ENCODE measurements around the gene CCM2L. TPM values are rescaled to one million over a fixed set of nuclear protein-coding genes. Genes with fewer than 3 reads are reported as not detected.

CCM2L gene
- total and polyA plus RNA-seq, 2 donors (not counting 3 experiments of a cell fraction or from before 2014, with no cell fraction given): 10.8 to 13.4 TPM

DNA sequence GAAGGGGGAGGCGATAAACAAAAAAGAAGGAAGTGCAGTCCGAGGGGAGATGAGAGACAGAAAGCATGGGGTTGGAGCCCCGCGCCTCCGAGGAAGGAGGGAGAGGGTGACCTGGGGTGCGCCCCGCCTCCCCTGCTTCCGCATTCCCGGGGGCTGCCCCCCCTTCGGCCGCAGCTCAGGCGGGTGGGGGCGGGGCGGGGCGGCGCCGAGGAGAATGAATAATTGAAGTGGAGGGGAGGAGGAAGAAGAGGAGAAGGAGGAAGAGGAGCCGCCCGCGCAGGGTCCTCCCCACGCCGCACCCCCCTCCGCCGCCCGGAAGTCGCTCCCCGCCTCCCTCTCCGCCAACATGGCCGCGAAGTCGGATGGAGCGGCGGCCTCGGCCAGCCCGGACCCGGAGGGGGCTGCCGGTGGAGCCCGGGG, 42.4 kb upstream of the CCM2L start, which contains the start of gene XKR7:
Gene XKR7, plus strand, starts transcription at position 322 of the 420 bp plus-strand sequence. Its CDS starts 25 bp downstream, at position 347.
- peaks cover 25 to 27% of the 10 kb centered on the region in 2 experiments for H3K27me3 ChIP-seq (ENCODE audit: control insufficient read depth in 2 of 2, insufficient read depth in 2 of 2, low read length in 2 of 2)
- H4K20me1 ChIP-seq (replicated peaks; ENCODE audit: control insufficient read depth, extremely low read depth, insufficient read depth, low read length): no peaks in the 10 kb centered on the region
- POLR2A ChIA-PET: no interaction called here
- H3K36me3 ChIP-seq (ENCODE audit: control insufficient read depth in 2 of 2, extremely low read depth in 1 of 2, insufficient read depth in 2 of 2, low read length in 2 of 2): no peaks in the 10 kb centered on the region
- no peak within 1 kb of the TSS for H3K4me3 ChIP-seq (replicated peaks in 1 of 3; ENCODE audit: insufficient read depth in 1 of 3, low read depth in 1 of 3, low read length in 3 of 3)
- H2AFZ ChIP-seq (ENCODE audit: low read depth, low read length): no peak within 1 kb of the TSS
- DNase-seq (ENCODE audit: low read depth, low spot score) (no peak), FAIRE-seq (no peak)
- no peak within 1 kb of the TSS for H3K9ac ChIP-seq (replicated peaks; ENCODE audit: extremely low read depth, insufficient read depth, low read length)
- CTCF ChIA-PET: interaction anchor here (1.0 to 1.7 kb wide), 3 partner anchors 16 to 121 kb away, joined by 3 to 13 read pairs (median 8); partner anchors contain the start of gene PDRG1
- BruUV-seq (replicated peaks): no TSS peak
- no peak within 1 kb of the TSS for H3K27ac ChIP-seq (ENCODE audit: insufficient read depth, low read depth, low read length)
- intact Hi-C loops (cut with micrococcal nuclease): loop anchor here (1.0 kb wide), 1 partner anchor 40 kb away; no protein-coding TSS in a partner anchor
- H3K79me2 ChIP-seq (ENCODE audit: control insufficient read depth, insufficient read depth, low read length): no peaks in the 10 kb centered on the region
- H3K4me1 ChIP-seq (ENCODE audit: control insufficient read depth, extremely low read depth, insufficient read depth, low read length): no peaks in the 10 kb centered on the region
- TF ChIP-seq GATA2 (IDR thresholded peaks at IDR 0.05; ENCODE audit: insufficient read depth, insufficient read length, low read depth, low read length): no peak
- TF ChIP-seq POLR2AphosphoS5 (IDR thresholded peaks at IDR 0.05; ENCODE audit: insufficient read depth, low read depth, low read length): no peak
- no peak for TF ChIP-seq POLR2A (IDR thresholded peaks at IDR 0.05; ENCODE audit: low read depth, low read length)
- TF ChIP-seq FOS (IDR thresholded peaks at IDR 0.05; ENCODE audit: borderline replicate concordance, insufficient read depth, low read length): no peak
- no peak for TF ChIP-seq MYC (IDR thresholded peaks at IDR 0.05; ENCODE audit: low read depth, low read length)
- TF ChIP-seq EZH2 (IDR thresholded peaks at IDR 0.05; ENCODE audit: borderline replicate concordance, low read depth, low read length, severe bottlenecking): no peak
- TF ChIP-seq, protein P1, sequence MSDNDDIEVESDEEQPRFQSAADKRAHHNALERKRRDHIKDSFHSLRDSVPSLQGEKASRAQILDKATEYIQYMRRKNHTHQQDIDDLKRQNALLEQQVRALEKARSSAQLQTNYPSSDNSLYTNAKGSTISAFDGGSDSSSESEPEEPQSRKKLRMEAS (IDR thresholded peaks at IDR 0.05; ENCODE audit: insufficient read depth, insufficient read length): no peak
- TF ChIP-seq JUN (IDR thresholded peaks at IDR 0.05; ENCODE audit: borderline replicate concordance, insufficient read depth, insufficient read length, low read depth): no peak
- H3K9me1 ChIP-seq (replicated peaks; ENCODE audit: control insufficient read depth, extremely low read depth, insufficient read depth, low read length): no peaks in the 10 kb centered on the region
- dilution Hi-C loops (cut with MboI; ENCODE audit: extremely low pct_ligation_motif_present, low sequenced_read_pairs): no loop called here
- H3K4me2 ChIP-seq (ENCODE audit: insufficient read depth, low read length): no peak within 1 kb of the TSS
- no peaks in the 10 kb centered on the region for H3K9me3 ChIP-seq (replicated peaks; ENCODE audit: control insufficient read depth, insufficient read depth, low read length)

Measured in endothelial cell of umbilical vein (primary cell).